ENCODE measurements around the gene FKBP5.
A peak's percentile ranks its signal among the peaks of the same experiment; 100 is the strongest.
"Not testable (repeated sequence)": the region's sequence is repeated elsewhere in the genome, so short reads cannot be mapped to it uniquely, and the experiment has no call there.

Gene FKBP5

DNA sequence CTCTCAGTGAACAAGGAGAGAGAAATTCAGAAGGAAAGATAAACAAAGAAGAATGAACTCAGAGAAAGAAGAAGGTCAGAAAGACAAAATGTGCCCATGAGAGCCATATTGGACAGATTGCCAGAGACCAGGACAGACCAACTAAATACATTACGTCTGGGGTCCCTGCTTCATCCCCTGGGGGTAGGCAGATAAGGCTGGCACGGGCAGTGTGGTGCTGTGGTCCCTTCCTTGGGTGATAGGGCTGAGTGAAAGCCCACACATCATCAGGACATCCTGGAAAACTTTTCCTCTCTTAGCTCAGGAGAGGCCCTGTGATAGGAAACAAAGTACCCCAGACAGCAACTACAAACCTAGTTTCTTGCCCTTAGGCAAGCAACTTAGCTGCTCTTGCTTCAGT is 34.9 kb upstream of the FKBP5 start:
- no peak for DNase-seq (ENCODE audit: low spot score)

DNA sequence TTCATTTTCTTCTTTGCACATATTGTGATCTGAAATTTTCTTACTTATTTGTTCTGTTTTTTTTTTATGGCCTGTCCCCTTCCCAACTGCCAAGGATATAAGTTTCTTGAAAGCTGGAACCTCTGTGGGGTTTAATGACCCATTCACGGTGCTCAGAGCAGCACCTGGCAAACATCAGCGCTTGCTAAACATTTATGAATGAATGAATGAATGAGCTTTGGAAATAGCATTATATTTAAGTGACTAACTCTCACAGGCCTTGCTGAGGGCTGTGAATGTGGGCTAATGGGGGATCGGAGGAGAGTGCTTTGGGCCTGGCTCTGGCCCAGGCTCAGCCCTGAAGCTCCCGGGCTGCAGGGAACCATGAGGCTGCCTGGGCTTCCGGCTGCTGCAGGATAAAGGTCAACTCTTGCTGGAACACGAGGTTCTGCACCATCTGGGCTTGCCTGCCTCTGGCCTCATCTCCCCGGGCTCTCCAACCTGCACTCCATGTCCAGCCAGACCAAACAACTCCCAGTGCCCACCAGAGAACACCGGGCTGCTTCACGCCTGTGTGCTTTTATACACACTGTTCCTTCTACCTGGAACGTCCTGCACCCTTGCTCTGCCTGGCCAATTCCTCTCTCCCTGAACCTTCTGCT is 33.5 kb upstream of the FKBP5 start:
- DNase-seq (ENCODE audit: low spot score) = no peak

DNA sequence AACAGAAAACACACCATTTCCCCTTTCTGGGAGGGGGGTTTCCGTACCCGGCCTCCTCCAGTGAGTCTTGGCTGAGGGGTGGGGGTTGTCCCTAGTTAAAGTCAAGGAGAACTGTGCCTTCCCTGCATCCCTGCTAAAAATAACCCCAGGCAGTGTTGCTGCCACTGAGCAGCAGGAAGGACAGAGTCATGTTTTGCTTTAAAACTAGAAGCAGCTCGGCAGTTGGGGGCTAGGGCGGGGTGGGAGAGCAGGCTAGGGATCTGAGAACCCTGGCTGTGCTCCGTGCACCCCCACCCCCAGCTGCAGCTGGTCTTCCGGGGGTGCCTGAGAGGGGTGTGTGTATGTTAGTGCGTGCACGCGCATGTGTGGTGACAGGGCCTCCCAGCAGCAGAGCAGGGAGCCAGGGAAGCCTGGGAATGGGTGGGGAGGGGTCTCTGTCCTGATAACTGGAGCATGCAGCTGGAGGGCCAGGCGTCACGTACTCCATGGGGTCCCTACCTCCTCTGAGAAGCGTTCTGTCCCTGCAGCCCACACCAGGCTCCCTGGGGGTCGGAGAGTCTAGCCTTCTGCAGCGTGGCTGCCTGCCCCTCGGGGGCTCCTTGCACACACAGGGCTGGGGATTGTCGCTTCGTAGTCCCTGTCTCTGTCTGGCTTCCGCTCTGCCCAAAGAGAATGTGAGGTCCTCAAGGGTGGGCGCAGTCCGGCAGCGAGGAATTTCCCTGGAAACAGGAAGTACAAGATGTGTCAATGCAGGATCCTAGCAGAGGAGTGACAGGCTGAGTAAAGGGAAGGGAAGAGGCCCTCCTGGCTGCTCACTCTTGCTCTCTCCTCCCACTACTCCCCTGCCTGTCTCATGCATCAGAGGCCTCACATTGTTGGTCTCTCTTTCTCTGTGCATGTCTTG is 31.4 kb upstream of the FKBP5 start:
- DNase-seq (ENCODE audit: low spot score) = peak; percentile 79

DNA sequence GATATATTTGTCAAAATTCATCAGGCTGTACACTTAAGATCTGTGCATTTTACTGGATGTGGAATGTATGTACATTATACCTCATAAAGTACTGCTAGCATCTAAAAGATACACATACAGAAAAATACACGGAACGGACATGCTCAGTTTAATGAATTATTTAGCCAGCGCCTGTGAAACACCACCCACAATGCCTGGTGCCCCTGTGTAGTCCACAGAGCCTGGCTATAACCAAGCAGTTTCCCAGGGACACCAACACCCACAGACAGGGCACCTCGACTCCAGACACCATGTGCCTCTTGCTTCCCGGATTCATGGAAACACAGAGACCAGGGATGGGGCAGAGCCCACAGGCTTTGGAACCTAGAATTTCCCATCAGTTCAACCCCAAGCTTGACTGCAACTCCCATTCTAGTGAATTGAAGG is 30.7 kb upstream of the FKBP5 start:
- DNase-seq (ENCODE audit: low spot score) = no peak

DNA sequence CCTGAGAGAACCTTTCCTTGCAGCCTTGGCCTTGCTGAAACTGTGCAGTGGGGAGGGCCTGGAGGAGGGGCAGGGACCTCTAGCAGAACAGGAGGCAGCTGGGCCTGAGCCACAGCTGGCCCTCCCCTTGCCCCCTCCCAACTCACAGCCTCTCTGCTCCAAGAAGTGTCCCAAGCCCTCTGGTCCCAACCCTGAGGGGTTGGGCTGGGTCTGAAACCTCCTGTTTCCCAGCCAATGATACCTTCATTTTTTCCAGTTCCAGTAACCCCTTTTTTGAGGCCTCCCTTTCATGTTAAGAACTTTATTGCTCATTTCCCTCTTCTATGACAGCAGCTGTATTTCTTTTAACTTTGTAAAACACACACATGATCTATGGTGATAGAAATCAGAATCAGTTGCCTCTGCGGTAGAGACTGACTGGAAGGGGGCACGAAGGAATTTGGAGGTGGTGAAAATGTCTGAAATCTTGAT is 30.2 kb upstream of the FKBP5 start:
- no peak for DNase-seq (ENCODE audit: low spot score)

DNA sequence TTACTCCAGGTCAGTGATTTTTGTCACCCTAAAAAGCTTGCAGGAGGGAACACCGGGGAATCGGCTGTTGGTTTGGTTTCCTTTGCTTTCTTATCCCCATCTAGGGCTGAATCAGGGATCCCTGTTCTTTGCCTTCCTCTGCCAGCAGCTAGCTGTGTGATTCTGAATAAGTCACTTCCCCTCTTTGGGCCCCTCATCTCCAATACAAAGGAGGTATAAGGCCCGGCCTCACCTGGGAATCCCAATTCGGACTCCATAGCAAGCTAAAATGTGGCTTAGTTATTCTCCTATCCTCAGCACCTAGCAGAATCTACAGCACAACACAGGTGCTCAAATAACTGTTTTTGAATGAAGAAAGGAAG is 29.6 kb upstream of the FKBP5 start:
- no peak for DNase-seq (ENCODE audit: low spot score)

DNA sequence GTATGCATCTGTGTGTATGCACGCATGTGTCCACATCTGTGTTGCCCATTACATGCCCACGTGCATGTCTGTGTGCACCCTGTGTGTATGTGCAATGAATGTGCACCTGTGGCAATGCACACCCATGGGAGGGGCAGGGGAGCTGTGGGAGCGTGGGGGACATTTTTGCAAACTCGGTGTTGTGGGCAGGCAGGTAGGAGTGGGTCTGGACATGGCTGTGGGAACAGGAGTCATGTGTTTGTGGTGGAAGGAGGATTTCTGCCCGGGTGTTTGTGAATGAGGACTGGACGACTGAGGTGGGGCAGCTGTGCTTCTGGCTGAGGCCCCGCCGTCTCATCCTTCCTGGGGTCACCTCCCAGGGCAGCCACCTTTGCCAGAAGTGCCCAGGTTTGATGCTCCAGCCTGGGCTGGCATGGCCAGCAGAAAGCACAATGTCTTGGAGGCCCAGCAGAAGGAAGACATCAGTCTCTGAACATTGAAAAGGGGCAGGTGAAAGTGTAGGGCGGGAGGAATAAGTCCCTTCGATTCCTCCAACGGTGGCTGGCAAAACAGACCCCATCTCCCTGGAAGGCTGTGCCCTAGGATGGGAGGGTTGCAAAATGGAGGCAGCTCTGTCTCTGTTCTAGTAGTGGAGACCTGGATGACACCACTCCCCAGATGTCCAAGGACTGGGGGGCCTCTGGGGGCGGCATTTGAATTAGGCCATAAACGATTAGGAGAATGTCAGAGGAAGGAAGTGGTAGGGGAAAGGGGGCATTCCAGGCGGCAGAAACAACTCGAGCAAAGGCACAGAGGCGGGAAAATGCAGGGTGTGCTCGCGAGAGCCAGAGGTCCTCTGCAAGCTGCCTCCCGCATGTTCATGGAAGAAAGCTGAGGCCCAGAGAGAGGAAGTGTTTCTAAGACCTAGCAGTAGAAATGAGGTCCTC is 29.0 kb upstream of the FKBP5 start:
- no peak for DNase-seq (ENCODE audit: low spot score)

DNA sequence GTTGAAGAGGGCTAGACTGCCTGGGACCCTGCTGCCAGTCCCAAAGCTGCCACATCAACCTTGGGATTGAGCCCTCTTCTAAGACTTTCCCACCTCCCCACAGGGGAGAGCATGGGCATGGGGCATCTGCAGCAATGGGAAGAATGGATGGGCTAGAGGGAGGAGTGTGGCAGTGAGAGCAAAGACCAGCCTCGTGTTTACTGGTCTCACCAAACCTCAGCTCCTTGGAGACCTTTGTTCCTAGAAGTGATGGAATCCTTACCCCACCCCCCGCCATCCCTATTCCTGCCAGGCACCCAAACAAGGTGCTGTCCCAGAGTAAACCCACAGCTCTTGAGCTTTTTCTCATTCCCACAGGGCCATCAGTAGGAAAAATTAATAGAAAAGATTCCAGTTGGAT is 28.1 kb upstream of the FKBP5 start:
- DNase-seq (ENCODE audit: low spot score) = no peak

DNA sequence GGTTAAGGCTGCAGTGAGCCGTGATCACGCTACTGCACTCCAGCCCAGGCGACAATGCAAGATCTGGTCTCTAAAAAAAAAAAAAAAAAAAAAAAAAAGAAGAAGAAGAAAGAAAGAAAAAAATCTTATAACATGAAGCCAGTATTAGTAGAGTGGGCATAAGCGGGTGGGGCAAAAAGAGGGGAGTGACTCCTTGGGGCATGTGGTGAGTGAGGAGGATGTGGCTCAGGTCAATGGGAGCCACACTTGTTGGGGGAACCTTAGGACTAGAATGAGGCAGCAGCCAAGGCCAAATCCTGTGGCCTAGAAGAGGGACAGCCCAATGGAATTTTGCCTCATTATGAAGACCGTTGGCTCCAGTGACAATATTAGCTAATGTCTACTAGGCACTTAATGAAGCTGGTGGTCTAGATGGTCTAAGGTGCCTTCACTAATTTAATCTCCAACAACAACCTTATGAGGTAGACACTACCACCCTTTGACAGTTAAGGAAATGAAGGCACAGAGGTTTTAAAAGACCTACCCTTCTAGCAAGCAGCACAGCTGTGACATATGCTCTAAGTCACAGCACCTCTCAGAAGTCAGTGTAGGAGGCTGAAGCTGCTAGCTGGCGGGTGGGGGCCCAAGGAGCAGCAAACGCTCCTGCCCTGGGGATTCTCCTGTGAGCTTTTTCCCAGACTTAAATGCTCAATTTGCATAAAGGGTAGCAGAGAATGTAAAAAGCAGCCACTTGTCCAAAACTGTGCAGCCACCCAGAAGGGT is 24.5 kb upstream of the FKBP5 start:
- DNase-seq (ENCODE audit: low spot score) = no peak

DNA sequence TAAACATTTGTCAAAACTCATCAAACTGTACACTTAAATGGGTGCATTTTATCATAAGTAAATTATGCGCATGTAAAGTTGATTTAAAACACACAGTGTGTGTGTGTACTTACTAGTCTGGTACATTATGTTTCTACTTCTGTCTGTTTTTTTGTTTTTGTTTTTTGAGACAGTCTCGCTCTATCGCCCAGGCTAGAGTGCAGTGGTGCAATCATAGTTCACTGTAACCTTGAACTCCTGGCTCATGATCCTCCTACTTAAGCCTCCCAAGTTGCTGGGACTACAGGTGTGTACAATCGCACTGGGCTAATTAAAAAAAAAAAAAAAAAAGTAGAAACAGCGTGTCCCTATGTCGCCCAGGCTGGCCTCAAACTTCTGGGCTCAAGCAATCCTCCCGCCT is 23.0 kb upstream of the FKBP5 start:
- no peak for DNase-seq (ENCODE audit: low spot score)

DNA sequence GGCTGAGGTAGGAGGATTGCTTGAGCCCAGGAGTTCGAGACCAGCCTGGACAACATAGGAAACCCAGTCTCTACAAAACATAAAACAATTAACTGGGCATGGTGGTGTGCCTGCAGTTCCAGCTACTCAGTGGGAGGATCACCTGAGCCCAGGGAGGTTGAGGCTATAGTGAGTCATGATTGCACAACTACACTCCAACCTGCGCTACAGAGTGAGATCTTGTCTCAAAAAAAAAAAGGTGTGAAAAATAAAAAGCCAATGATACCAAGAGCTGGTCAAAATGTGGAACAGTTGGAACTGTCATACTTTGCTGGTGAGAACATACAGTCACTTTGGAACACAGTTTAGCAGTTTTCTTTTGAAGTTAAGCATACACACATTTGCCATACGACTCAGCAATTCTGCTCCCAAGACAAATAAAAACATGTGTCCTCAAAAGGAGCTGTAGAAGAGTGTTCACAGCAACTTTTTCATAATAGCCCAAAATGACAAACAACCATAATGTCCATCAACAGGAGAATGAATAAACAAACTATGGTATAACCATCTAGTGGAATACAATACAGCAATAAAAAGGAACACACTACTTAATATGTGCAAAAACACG is 21.6 kb upstream of the FKBP5 start:
- DNase-seq (ENCODE audit: low spot score) = no peak

DNA sequence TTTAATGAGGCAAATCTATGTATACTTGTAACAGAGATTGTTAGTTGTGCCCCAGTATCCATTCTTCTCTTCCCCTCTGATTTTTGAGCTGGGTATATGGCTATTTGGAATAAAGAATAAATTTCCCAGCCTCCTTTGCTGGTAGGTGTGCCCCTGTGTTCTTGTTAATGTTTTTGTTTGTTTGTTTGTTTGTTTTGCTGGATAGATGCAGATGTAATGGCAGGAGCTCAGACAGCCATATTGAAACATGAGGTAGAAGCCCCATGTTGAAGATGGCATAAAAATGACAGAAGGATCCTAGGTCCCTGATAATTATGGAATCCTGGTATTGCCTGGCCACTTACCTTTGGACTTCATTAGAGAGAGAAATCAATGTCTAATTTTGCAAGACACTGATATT is 19.9 kb upstream of the FKBP5 start:
- DNase-seq (ENCODE audit: low spot score) = no peak

DNA sequence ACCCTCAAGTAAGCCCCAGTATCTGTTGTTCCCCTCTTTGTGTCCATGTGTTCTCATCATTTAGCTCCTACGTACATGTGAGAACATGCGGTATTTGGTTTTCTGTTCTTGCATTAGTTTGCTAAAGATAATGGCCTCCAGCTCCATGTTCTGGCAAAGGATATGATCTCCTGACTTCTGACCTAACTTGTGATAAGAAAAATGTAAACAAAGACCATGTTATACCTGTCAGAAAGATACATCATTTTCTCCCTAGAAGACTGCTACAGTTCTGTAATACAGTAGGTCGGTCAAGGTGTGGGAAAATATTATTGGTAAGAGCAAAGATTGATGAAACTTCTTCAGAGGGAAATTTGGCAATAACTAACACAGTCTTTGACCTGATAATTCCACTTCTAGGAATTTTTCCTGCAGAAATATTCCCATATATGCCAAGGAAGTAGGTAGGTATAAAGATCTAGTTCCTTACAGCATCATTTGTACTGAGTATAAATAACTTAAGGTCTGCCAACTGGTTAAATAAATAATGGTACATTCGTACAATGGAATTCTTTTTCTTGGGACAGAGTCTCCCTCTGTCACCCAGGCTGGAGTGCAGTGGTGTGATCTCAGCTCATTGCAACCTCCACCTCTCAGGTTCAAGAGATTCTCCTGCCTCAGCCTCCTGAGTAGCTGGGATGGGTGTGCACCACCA is 19.1 kb upstream of the FKBP5 start:
- no peak for DNase-seq (ENCODE audit: low spot score)

DNA sequence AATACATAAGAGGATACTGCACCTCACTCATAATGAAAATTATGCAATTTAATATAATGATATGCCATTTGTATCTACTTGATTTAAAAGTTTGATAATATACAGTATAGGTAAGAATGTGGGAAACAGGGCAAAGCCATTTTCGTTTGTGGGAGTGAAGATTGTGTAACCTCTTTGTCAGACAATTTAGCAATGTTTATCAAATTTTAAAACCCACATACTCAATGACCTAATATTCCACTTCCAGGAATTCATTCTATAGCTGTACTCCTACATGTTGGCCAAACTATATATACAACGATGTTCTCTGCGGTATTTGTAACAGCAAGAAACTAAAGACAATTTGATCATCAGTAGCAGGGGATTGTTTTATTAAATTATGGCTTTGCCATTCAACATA is 17.8 kb upstream of the FKBP5 start:
- DNase-seq (ENCODE audit: low spot score) = no peak

DNA sequence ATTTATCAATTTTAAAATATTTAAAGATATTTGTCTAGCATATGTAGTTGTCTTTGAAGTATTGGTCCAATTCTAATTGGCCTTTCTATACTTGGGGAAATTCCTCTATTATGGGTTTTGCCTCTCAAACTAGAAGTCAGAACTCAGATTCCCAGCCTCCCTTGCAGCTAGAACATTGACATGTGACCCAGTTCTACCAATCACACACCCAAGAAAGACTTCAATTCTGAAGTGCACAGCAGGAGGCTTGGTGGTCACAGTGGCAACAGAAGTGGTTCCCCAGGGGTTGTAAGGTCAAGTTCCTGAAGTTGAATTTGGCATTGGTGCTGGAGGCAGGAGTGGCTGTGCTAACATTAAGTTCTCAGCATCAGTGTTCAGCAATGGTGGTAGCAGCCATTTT is 14.8 kb upstream of the FKBP5 start:
- DNase-seq (ENCODE audit: low spot score) = no peak

DNA sequence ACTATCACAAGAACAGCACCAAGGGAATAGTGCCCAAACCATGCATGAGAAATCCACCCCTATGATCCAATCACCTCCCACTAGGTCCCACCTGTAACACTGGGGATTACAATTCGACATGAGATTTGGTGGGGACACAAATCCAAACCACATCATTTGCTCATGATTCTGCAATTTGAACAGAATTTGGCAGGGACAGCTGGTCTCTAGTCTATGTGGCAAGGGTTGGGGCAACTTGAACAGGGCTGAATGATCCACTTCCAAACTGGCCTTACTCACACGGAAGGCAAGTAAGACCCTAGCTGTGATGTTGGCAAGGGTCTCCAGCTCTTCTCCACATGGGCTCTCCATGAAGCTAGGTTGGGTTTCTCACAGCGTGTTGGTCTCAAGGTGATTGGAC is 10.1 kb upstream of the FKBP5 start:
- DNase-seq (ENCODE audit: low spot score) = no peak

DNA sequence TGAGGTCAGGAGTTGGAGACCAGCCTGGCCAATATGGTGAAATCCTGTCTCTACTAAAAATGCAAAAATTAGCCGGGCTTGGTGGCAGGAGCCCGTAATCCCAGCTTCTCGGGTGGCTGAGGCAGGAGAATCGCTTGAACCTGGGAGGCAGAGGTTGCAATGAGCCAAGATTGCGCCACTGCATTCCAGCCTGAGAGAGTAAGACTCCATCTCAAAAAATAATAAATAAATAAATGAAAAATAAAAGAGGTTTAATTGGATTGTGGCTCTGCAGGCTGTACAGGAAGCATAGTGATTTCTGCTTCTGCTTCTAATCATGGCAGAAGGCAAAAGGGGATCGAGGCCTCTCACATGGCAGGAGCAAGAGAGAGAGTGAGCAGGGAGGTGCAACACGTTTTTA is 9.7 kb upstream of the FKBP5 start:
- not testable (repeated sequence) for DNase-seq (ENCODE audit: low spot score)

DNA sequence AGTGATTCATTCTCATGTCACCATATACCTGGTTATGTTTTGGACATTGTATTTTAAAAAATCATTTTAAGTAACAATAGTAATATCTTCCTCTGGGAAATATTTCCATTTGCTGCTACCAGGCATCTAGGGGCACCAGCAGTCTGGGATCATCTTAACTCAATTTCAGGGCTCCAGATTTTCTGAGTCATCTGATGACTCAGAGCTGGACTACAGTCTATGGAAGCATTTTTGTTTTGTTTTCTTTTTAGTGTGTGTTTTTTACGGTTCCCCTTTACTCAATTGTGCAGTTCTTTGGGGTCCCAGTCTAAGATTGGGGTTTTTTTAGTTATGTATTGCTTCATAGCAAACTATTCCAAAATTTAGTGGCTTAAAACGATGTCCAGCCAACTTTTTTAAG is 5.7 kb upstream of the FKBP5 start:
- DNase-seq (ENCODE audit: low spot score) = no peak

DNA sequence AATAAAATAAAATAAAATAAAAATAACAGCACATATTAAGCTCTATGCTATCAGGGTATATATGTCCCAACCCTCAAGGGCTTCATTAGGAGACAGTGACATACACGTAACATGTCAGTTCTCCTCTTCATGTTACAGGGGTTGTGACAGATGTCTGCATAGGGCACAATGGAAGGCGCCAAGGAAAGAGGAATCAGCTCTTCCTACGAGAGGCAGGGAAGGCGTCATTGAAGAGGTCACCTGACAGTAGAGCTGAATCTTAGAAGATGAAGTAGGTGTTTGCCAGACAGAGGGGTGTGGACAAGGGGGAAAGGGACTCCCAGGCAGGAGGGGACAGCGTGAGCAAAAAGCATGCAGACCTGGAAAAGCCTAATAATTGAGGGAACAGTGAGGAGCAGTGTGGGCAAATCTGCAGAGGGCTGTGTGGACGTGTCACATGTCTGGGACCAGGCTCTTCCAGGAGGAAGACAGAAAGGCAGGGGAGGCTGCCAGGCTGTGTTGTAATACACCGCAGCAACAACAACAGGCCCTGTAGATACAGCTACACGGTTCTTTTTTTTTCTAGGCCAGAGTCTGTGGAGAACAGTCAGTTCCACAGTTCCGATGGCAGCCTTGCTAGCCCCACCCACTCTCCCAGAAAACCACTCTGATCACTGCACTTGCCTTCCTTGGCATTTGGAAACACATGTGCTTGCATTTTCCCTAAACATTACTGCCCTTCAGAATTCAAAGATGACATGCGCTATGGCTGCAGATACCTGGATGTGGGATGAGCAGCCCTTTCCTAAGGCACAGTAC is 2.5 kb upstream of the FKBP5 start:
- peak; percentile 87 for DNase-seq (ENCODE audit: low spot score)

DNA sequence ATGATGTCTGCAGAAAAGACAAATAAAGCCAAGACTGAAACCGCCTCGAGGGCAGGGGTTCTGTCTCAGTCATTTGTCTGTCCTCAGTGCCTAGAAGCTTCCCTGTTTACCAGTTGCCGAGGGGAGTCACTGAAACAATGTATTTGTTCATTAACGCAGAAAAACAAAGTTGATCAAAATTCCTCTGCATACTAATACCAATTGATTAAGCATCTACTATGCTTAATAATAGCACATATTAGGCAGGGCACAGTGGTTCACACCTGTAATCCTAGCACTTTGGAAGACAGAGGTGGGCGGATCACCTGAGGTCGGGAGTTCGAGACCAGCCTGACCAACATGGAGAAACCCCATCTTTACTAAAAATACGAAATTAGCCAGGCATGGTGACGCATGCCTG is 1.8 kb upstream of the FKBP5 start:
- no peak for DNase-seq (ENCODE audit: low spot score)
